Endometrial microvascular endothelial cells (primary cell): Measurements from ENCODE around the gene CREB1. TPM values are rescaled to one million over a fixed set of nuclear protein-coding genes. Genes with fewer than 3 reads are reported as not detected.
"Not testable (repeated sequence)": the region's sequence is repeated elsewhere in the genome, so short reads cannot be mapped to it uniquely, and the experiment has no call there.

Experiments
- in situ Hi-C: cut with HindIII; loops from 2 replicates; pipeline ENCODE4 v1.10.0; 2017; ENCODE audit warnings: low sequenced_read_pairs, low pct_unique_long_range_greater_than_20kb; ENCODE audit errors: inconsistent ontology term
- total RNA-seq: library from RNA; depleted of rRNA; stranded (reverse); fragments of >200 nt; gene quantifications from one replicate; pipeline ENCODE4 v1.2.3, GENCODE V29; 2015; ENCODE audit errors: inconsistent ontology term

CREB1 gene
- total RNA-seq, 1 donor from 2014 or later, result 30.6 TPM

- in situ Hi-C loops, result no loop called here
Measured at GRCh38 chr2:207632575-207633493, 103.1 kb downstream of the CREB1 start.

DNA sequence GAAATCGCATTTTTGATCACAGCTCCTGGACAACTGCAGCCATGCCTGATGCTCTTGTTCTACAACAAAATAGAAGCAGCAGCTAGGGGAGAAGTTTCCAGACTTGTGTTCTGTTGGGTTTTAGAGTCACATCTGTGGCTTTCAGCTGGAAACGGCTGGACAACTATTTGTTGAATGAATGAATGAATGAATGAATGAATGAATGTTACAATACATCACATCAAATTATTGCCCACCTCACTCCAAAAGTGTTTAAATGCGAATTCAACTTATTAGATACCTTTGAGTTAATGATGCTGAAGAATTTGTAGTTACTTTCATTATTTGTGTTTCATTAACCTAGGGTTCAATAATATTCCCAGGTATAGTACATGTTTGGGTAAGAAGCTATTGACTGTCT is 103.9 kb downstream of the CREB1 start:
- in situ Hi-C loops, result no loop called here

GRCh38 chr2:207635468-207636200 is 105.9 kb downstream of the CREB1 start:
- in situ Hi-C loops, result no loop called here

- in situ Hi-C loops, result not testable (repeated sequence)
Measured at GRCh38 chr2:207639288-207639687, 109.5 kb downstream of the CREB1 start.

DNA sequence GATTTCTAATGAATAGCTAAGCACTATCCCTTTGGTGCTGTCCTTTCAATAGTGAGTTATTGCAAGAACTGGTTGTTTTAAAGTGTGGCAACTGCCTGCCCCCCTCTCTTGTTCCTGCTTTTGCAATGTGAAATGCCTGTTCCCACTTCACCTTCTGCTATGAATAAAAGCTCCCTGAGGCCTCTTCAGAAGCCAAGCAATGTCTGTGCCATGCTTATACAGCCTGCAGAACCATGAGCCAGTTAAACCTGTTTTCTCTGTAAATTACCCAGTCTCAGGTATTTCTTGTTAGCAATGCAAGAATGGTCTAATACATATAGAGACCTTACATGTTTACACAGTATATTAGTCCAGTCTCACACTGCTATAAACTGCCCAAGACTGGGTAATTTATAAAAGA is 110.4 kb downstream of the CREB1 start:
- in situ Hi-C loops, result no loop called here

GRCh38 chr2:207640661-207641060 is 110.9 kb downstream of the CREB1 start:
- in situ Hi-C loops, result no loop called here

- in situ Hi-C loops, result no loop called here
Measured at GRCh38 chr2:207643892-207644291, 114.1 kb downstream of the CREB1 start.

DNA sequence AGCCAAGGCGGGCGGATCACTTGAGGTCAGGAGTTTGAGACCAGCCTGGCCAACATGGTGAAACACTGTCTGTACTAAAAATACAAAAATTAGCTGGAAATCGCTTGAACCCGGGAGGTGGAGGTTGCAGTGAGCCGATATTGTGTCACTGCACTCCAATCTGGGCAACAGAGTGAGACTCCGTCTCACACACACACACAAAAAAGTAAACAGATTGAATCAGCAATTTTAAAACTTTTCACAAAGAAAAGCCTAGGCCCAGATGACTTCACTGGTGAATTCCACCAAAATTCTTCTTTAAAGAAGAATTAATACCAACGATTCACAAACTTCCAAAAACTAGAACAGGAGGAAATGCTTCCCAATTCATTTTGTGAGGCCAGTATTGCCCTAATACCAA is 116.8 kb downstream of the CREB1 start:
- in situ Hi-C loops, result not testable (repeated sequence)

Other genes starting within 250 kb of the CREB1 start
- 29.7 TPM for gene METTL21A, start 95.4 kb downstream of the CREB1 start, total RNA-seq
- 25.7 TPM for gene CCNYL1, start 181.7 kb downstream of the CREB1 start, total RNA-seq
- gene FZD5, start 239.9 kb downstream of the CREB1 start, total RNA-seq, result 2.6 TPM